Ovary (tissue), 9 donors: ENCODE measurements around the gene OVCA2. TPM values are rescaled to one million over a fixed set of nuclear protein-coding genes. Genes with fewer than 3 reads are reported as not detected.

Experiments
- DNase-seq, 5 donors: peaks; one replicate each; pipeline ENCODE4 v3.0.0-alpha.2; 2019 to 2020
- H3K27ac ChIP-seq, 2 donors: fragments of 200-600 bp; one replicate each; pipeline versions ENCODE4 v1.5.1 to v1.8.0; 2019 to 2022
- H3K27me3 ChIP-seq: fragments of 200-600 bp; one replicate; pipeline ENCODE4 v1.8.0; 2022
- H3K36me3 ChIP-seq: fragments of 200-600 bp; sonication (generic); one replicate; pipeline ENCODE4 v1.5.1; 2019
- H3K4me1 ChIP-seq: one replicate; pipeline ENCODE4 v1.8.1; 2013; ENCODE audit warnings: mild to moderate bottlenecking, moderate library complexity; ENCODE audit not compliant: insufficient read depth
- H3K4me3 ChIP-seq: fragments of 200-600 bp; sonication (generic); one replicate; pipeline ENCODE4 v1.5.1; 2017
- H3K9me3 ChIP-seq, 2 donors: fragments of 200-600 bp in 1 of 2; sonication (generic) in 1 of 2; one replicate each; pipeline versions ENCODE4 v1.5.1 to v1.8.1; 2013 to 2019; ENCODE audit warnings: mild to moderate bottlenecking in 1 of 2, moderate library complexity in 1 of 2
- EP300 ChIP-seq: sonication (generic); formaldehyde crosslinking; IDR thresholded peaks from one replicate; pipeline ENCODE4 v1.6.1; 2017; ENCODE audit warnings: antibody characterized with exemption
- POLR2A ChIP-seq: fragments of 450-650 bp; IDR thresholded peaks from one replicate; pipeline ENCODE4 v1.6.1; 2017; ENCODE audit warnings: antibody characterized with exemption, mild to moderate bottlenecking, moderate library complexity
- WGBS, 3 donors: extraction: QIAGEN DNeasy Blood & Tissue Kit in 1 of 3; methylation state at CpG; one replicate each; pipeline versions ENCODE4 v1.1.5 to v1.1.7; 2013 to 2017; 5-methylcytosine and 5-hydroxymethylcytosine counted together
- intact Hi-C, 4 donors: fragments of 100-400 bp; cut with DNase I; formaldehyde crosslinking; loops; one replicate each; pipeline versions ENCODE4 v1.11.0 to v1.15.1; 2022 to 2023
- polyA plus RNA-seq, 2 donors: library from polyadenylated mRNA; stranded (reverse); fragments of 200-250 nt in 1 of 2; fragments of 350-450 nt in 1 of 2; fragmentation: Illumina TruSeq in 1 of 2; extraction: RNeasy Lipid Tissue Mini Kit (QIAGEN cat#74804) in 1 of 2; gene quantifications; one replicate each; pipeline ENCODE4 v1.2.3, GENCODE V29; 2013 to 2014
- total RNA-seq, 7 donors: library from RNA; depleted of rRNA in 2 of 7; stranded (reverse); fragments of >200 nt in 2 of 7; fragmentation: NEBNext Ultra II Directional in 3 of 7; extraction: Animal tissue kit (Norgen Biotek cat#: 25700) in 3 of 7; gene quantifications; one replicate each; pipeline versions ENCODE4 v1.1.0 to v1.2.4, GENCODE V29; 2016 to 2023
- TF ChIP-seq, protein P1 (sequence below), 3 donors: fragments of 450-650 bp in 2 of 3; fragments of 200-600 bp in 1 of 3; IDR thresholded peaks; one replicate each; pipeline versions ENCODE4 v1.5.1 to v1.8.0; 2016 to 2022; ENCODE audit warnings: antibody characterized with exemption in 3 of 3, mild to moderate bottlenecking in 1 of 3
- donor health status: DM: no; HTN: no; CAD: no; lungs with moderate emphysema.
- donor health status: DM: no; HTN: no; CAD: no.
- donor health status: Bipolar disorder and iron deficiency.
- donor health status: DM: yes; HTN: yes; CAD: no.
- donor health status: DM: no; HTN: no; CAD: no.
- donor health status: DM: yes; HTN: yes; CAD: no.

Gene OVCA2
- total and polyA plus RNA-seq, 9 donors = 13.2 to 28.3 (median 21.2) TPM

DNA sequence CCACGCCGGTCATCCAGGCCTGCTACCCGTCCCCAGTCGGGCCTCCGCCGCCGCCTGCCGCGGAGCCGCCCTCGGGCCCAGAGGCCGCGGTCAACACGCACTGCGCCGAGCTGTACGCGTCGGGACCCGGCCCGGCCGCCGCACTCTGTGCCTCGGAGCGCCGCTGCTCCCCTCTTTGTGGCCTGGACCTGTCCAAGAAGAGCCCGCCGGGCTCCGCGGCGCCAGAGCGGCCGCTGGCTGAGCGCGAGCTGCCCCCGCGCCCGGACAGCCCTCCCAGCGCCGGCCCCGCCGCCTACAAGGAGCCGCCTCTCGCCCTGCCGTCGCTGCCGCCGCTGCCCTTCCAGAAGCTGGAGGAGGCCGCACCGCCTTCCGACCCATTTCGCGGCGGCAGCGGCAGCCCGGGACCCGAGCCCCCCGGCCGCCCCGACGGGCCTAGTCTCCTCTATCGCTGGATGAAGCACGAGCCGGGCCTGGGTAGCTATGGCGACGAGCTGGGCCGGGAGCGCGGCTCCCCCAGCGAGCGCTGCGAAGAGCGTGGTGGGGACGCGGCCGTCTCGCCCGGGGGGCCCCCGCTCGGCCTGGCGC is 15.4 kb downstream of the OVCA2 start:
- peak overlapping the region; percentile 41 for H3K4me3 ChIP-seq
- no peaks in the 10 kb centered on the region for H3K36me3 ChIP-seq
- peak overlapping the region; percentile 89 to 98 for H3K27ac ChIP-seq
- no peak for TF ChIP-seq POLR2A
- TF ChIP-seq, protein P1, sequence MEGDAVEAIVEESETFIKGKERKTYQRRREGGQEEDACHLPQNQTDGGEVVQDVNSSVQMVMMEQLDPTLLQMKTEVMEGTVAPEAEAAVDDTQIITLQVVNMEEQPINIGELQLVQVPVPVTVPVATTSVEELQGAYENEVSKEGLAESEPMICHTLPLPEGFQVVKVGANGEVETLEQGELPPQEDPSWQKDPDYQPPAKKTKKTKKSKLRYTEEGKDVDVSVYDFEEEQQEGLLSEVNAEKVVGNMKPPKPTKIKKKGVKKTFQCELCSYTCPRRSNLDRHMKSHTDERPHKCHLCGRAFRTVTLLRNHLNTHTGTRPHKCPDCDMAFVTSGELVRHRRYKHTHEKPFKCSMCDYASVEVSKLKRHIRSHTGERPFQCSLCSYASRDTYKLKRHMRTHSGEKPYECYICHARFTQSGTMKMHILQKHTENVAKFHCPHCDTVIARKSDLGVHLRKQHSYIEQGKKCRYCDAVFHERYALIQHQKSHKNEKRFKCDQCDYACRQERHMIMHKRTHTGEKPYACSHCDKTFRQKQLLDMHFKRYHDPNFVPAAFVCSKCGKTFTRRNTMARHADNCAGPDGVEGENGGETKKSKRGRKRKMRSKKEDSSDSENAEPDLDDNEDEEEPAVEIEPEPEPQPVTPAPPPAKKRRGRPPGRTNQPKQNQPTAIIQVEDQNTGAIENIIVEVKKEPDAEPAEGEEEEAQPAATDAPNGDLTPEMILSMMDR (IDR thresholded peaks at IDR 0.05) = peak in 1 of 3 donors; percentile 5
- H3K9me3 ChIP-seq = no peaks in the 10 kb centered on the region
- no peaks in the 10 kb centered on the region for H3K27me3 ChIP-seq
- intact Hi-C loops = loop anchor here (2.0 to 5.0 kb wide), 3 partner anchors 120 to 225 kb away; no protein-coding TSS in a partner anchor
- WGBS, 3 donors = 11 to 24% (median 17%) methylated on average over 68 to 81 of the region's 81 CpGs
- peaks cover 16% of the 10 kb centered on the region for H3K4me1 ChIP-seq
- peak in 3 of 5 donors; percentile 37 to 62 (median 54) for DNase-seq

- intact Hi-C loops = loop anchor here (2.0 to 5.0 kb wide), 3 partner anchors 119 to 224 kb away; no protein-coding TSS in a partner anchor
- H3K4me1 ChIP-seq = peaks cover 21% of the 10 kb centered on the region
- 22 to 40% (median 31%) methylated on average over 61 to 98 of the region's 98 CpGs for WGBS, 3 donors
- H3K27ac ChIP-seq = peak overlapping the region; percentile 89 to 98
- H3K9me3 ChIP-seq = no peaks in the 10 kb centered on the region
- peak in 4 of 5 donors; percentile 56 to 65 (median 62) for DNase-seq
- no peaks in the 10 kb centered on the region for H3K36me3 ChIP-seq
- TF ChIP-seq, protein P1 (IDR thresholded peaks at IDR 0.05) = no peak
- TF ChIP-seq POLR2A = peak; percentile 33
- H3K27me3 ChIP-seq = no peaks in the 10 kb centered on the region
- H3K4me3 ChIP-seq = peak overlapping the region; percentile 8
Measured at GRCh38 chr17:2057760-2058585, 16.2 kb downstream of the OVCA2 start.

GRCh38 chr17:2058586-2059546 is 17.0 kb downstream of the OVCA2 start:
- Histone ChIP-seq H3K4me3 (no peak overlapping the region), H3K27ac (peak overlapping the region; percentile 89 to 98), H3K27me3 (no peaks in the 10 kb centered on the region), H3K36me3 (no peaks in the 10 kb centered on the region), H3K9me3 (no peaks in the 10 kb centered on the region), H3K4me1 (peaks cover 19% of the 10 kb centered on the region)
- no peak for TF ChIP-seq EP300
- TF ChIP-seq, protein P1 (IDR thresholded peaks at IDR 0.05) = peak; percentile 74 to 88 (median 84)
- WGBS, 3 donors = 23 to 31% (median 27%) methylated on average over 44 to 78 of the region's 78 CpGs
- intact Hi-C loops = loop anchor here in 3 of 4 donors (2.0 to 5.0 kb wide), 3 partner anchors 118 to 223 kb away; no protein-coding TSS in a partner anchor
- peak; percentile 77 to 90 (median 84) for DNase-seq
